HepG2 (cell line): ENCODE measurements around the gene BBS12. TPM values are rescaled to one million over a fixed set of nuclear protein-coding genes. Genes with fewer than 3 reads are reported as not detected.

Experiments
- AHDC1 ChIP-seq: sonication (generic); formaldehyde crosslinking; IDR thresholded peaks from 2 replicates; pipeline ENCODE4 v1.5.1; 2020; ENCODE audit warnings: mild to moderate bottlenecking, missing genetic modification reagents, borderline replicate concordance
- CEBPZ ChIP-seq: IDR thresholded peaks from 2 replicates; pipeline ENCODE4 v1.6.1; 2012; ENCODE audit warnings: low read length, improper control_type of control experiment
- FLYWCH1 ChIP-seq: sonication (generic); formaldehyde crosslinking; IDR thresholded peaks from 2 replicates; pipeline ENCODE4 v1.8.1; 2023; ENCODE audit warnings: mild to moderate bottlenecking, missing genetic modification reagents
- FOXA1 ChIP-seq, 2 experiments: fragments of 450-650 bp in 1 of 2; sonication (generic) in 1 of 2; formaldehyde crosslinking in 1 of 2; IDR thresholded peaks; 2 replicates each; pipeline versions ENCODE4 v1.4.0 to v1.6.1; 2016 to 2020; ENCODE audit warnings: missing genetic modification reagents in 1 of 2
- HNRNPLL ChIP-seq: fragments of 200-400 bp; formaldehyde crosslinking; IDR thresholded peaks from 2 replicates; pipeline ENCODE4 v1.6.1; 2017; ENCODE audit warnings: mild to moderate bottlenecking, low read depth, low read length; ENCODE audit not compliant: poor library complexity, severe bottlenecking
- HOXA3 ChIP-seq: sonication (generic); formaldehyde crosslinking; IDR thresholded peaks from 2 replicates; pipeline ENCODE4 v1.5.0; 2020; ENCODE audit warnings: missing genetic modification reagents
- IRF2 ChIP-seq: IDR thresholded peaks from 2 replicates; pipeline ENCODE4 v1.6.1; 2018; ENCODE audit warnings: missing genetic modification reagents, missing compliant biosample characterization
- KDM6A ChIP-seq: IDR thresholded peaks from 2 replicates; pipeline ENCODE4 v1.6.1; 2016; ENCODE audit warnings: low read depth
- KLF15 ChIP-seq: sonication (generic); formaldehyde crosslinking; IDR thresholded peaks from 2 replicates; pipeline ENCODE4 v1.8.1; 2023; ENCODE audit warnings: borderline replicate concordance, mild to moderate bottlenecking, inconsistent platforms, missing genetic modification reagents, mixed read lengths
- KLF16 ChIP-seq, 2 experiments: sonication (generic) in 1 of 2; formaldehyde crosslinking in 1 of 2; IDR thresholded peaks; 2 replicates each; pipeline versions ENCODE4 v1.6.1 to v1.8.0; 2016 to 2023; ENCODE audit warnings: missing genetic modification reagents in 2 of 2, missing compliant biosample characterization in 1 of 2
- MEF2D ChIP-seq: sonication (generic); formaldehyde crosslinking; IDR thresholded peaks from 2 replicates; pipeline ENCODE4 v1.5.1; 2020; ENCODE audit warnings: mild to moderate bottlenecking, missing genetic modification reagents
- NCOA2 ChIP-seq: sonication (generic); formaldehyde crosslinking; IDR thresholded peaks from 2 replicates; pipeline ENCODE4 v1.8.0; 2022; ENCODE audit warnings: inconsistent platforms
- NPAS2 ChIP-seq: sonication (generic); formaldehyde crosslinking; IDR thresholded peaks from 2 replicates; pipeline ENCODE4 v1.8.0; 2022; ENCODE audit warnings: mild to moderate bottlenecking, missing genetic modification reagents, borderline replicate concordance
- NR3C1 ChIP-seq: sonication (generic); formaldehyde crosslinking; IDR thresholded peaks from 2 replicates; pipeline ENCODE4 v1.4.0; 2020; ENCODE audit warnings: missing genetic modification reagents
- REL ChIP-seq: sonication (generic); formaldehyde crosslinking; conservative IDR thresholded peaks from 2 replicates; pipeline ENCODE4 v1.8.0; 2022; ENCODE audit warnings: mild to moderate bottlenecking, missing genetic modification reagents, moderate library complexity
- STAT5B ChIP-seq: sonication (generic); formaldehyde crosslinking; IDR thresholded peaks from 2 replicates; pipeline ENCODE4 v1.4.0; 2020; ENCODE audit warnings: missing genetic modification reagents
- TBX2 ChIP-seq: sonication (generic); formaldehyde crosslinking; IDR thresholded peaks from 2 replicates; pipeline ENCODE4 v1.5.0; 2020; ENCODE audit warnings: missing genetic modification reagents, mild to moderate bottlenecking, borderline replicate concordance
- ZBTB7B ChIP-seq: sonication (generic); formaldehyde crosslinking; IDR thresholded peaks from 2 replicates; pipeline ENCODE4 v1.4.0; 2020; ENCODE audit warnings: missing genetic modification reagents
- ZNF317 ChIP-seq: sonication (generic); formaldehyde crosslinking; IDR thresholded peaks from 2 replicates; pipeline ENCODE4 v1.5.0; 2020; ENCODE audit warnings: mild to moderate bottlenecking, missing genetic modification reagents
- ZNF564 ChIP-seq: sonication (generic); formaldehyde crosslinking; IDR thresholded peaks from 2 replicates; pipeline ENCODE4 v1.8.1; 2023; ENCODE audit warnings: mild to moderate bottlenecking, missing genetic modification reagents
- ZNF724P ChIP-seq: sonication (generic); formaldehyde crosslinking; IDR thresholded peaks from 2 replicates; pipeline ENCODE4 v1.8.0; 2022; ENCODE audit warnings: missing genetic modification reagents, borderline replicate concordance
- ZNF777 ChIP-seq: sonication (generic); formaldehyde crosslinking; IDR thresholded peaks from 2 replicates; pipeline ENCODE4 v1.4.0; 2020; ENCODE audit warnings: missing genetic modification reagents
- polyA plus RNA-seq, 8 experiments: library from polyadenylated mRNA; depleted of rRNA in 3 of 8; stranded (reverse) in 7 of 8; unstranded in 1 of 8; fragments of >200 nt; fragmentation: Illumina TruSeq in 4 of 8; extraction: Trizol in 4 of 8; gene quantifications; 2 replicates each; pipeline versions ENCODE4 v1.2.1 to v1.2.3, GENCODE V29; 2011 to 2016; ENCODE audit warnings: low read depth in 4 of 8, missing spikeins in 1 of 8, mixed read lengths in 1 of 8; ENCODE audit not compliant: insufficient read depth in 1 of 8
- total RNA-seq, 5 experiments: library from RNA; depleted of rRNA; stranded (reverse); fragments of >200 nt; fragmentation: Illumina TruSeq; extraction: Trizol; gene quantifications; 2 replicates each; pipeline ENCODE4 v1.2.3, GENCODE V29; 2016; ENCODE audit warnings: low read depth in 1 of 5

Gene BBS12
- total and polyA plus RNA-seq, 2 of the 13 experiments (the other 11 are each of a cell fraction or from before 2014, with no cell fraction given), result 0.32 to 1.7 TPM

- TF ChIP-seq FOXA1 (IDR thresholded peaks at IDR 0.05) (no peak), FOXA1 (CRISPR knock-in tag; IDR thresholded peaks at IDR 0.05) (peak; percentile 91), ZBTB7B (CRISPR knock-in tag) (peak; percentile 75), NCOA2 (CRISPR knock-in tag) (peak; percentile 57), TBX2 (CRISPR knock-in tag) (peak; percentile 80), HNRNPLL (no peak), FLYWCH1 (CRISPR knock-in tag) (no peak), NPAS2 (CRISPR knock-in tag) (no peak), KDM6A (peak; percentile 95), HOXA3 (CRISPR knock-in tag) (peak; percentile 73; the same call in 1 of the 2 replicates), KLF15 (CRISPR knock-in tag) (no peak), ZNF317 (CRISPR knock-in tag) (peak; percentile 54; the same call in 1 of the 2 replicates), REL (CRISPR knock-in tag) (no peak), ZNF724P (0 out of 2 replicates have a peak, but pooled peaks have one; percentile 65), ZNF564 (0 out of 2 replicates have a peak, but pooled peaks have one; percentile 26), MEF2D (CRISPR knock-in tag) (peak; percentile 56; the same call in 1 of the 2 replicates), CEBPZ (no peak), KLF16 (CRISPR knock-in tag; IDR thresholded peaks at IDR 0.05) (no peak), STAT5B (CRISPR knock-in tag) (no peak), IRF2 (peak; percentile 54; the same call in 1 of the 2 replicates), ZNF777 (CRISPR knock-in tag) (no peak), AHDC1 (CRISPR knock-in tag) (peak; percentile 91; the same call in 1 of the 2 replicates), NR3C1 (no peak)
These were observed 34.4 kb downstream of the BBS12 start (continued) for GRCh38 chr4:122766950-122767349.
